Loucy (cell line): ENCODE results near the gene FTCD.

Experiments used
- H2AFZ ChIP-seq: fragments of 200-600 bp; sonication (generic); 2 replicates; pipeline ENCODE4 v1.6.0; 2016; ENCODE audit warnings: antibody characterized with exemption, mild to moderate bottlenecking, low read length, moderate library complexity
- H3F3A ChIP-seq: fragments of 200-600 bp; 2 replicates; pipeline ENCODE4 v1.6.0; 2016; ENCODE audit warnings: antibody characterized with exemption, low read depth, mild to moderate bottlenecking
- H3K27me3 ChIP-seq: fragments of 200-600 bp; sonication (generic); 2 replicates; pipeline ENCODE4 v1.6.1; 2014; ENCODE audit warnings: low read length, mild to moderate bottlenecking; ENCODE audit not compliant: insufficient read depth, poor library complexity, severe bottlenecking
- H3K36me3 ChIP-seq: fragments of 200-600 bp; sonication (generic); 2 replicates; pipeline ENCODE4 v1.6.1; 2016; ENCODE audit warnings: low read length; ENCODE audit not compliant: insufficient read depth
- H3K4me1 ChIP-seq: fragments of 200-600 bp; sonication (generic); 2 replicates; pipeline ENCODE4 v1.5.1; 2014; ENCODE audit warnings: low read length, mild to moderate bottlenecking; ENCODE audit not compliant: insufficient read depth, poor library complexity, severe bottlenecking
- H3K4me2 ChIP-seq: fragments of 200-600 bp; sonication (generic); 2 replicates; pipeline ENCODE4 v1.6.0; 2014; ENCODE audit warnings: antibody characterized with exemption, low read length, low read depth, mild to moderate bottlenecking; ENCODE audit not compliant: poor library complexity, severe bottlenecking
- H3K4me3 ChIP-seq: fragments of 200-600 bp; sonication (generic); 2 replicates; pipeline ENCODE4 v1.5.1; 2014; ENCODE audit warnings: low read length, mild to moderate bottlenecking, mixed read lengths; ENCODE audit not compliant: poor library complexity, severe bottlenecking
- H3K79me2 ChIP-seq: fragments of 200-600 bp; sonication (generic); 2 replicates; pipeline ENCODE4 v1.6.1; 2014; ENCODE audit warnings: low read length; ENCODE audit not compliant: insufficient read depth
- H3K9ac ChIP-seq: fragments of 200-600 bp; sonication (generic); 2 replicates; pipeline ENCODE4 v1.6.0; 2014; ENCODE audit warnings: mild to moderate bottlenecking, low read depth, low read length, moderate library complexity; ENCODE audit not compliant: poor library complexity, severe bottlenecking
- H3K9me2 ChIP-seq: fragments of 200-600 bp; sonication (generic); replicated peaks from 2 replicates; pipeline ENCODE4 v1.6.1; 2016; ENCODE audit warnings: low read depth, low read length, mixed read lengths
- H3K9me3 ChIP-seq: fragments of 200-600 bp; sonication (generic); 2 replicates; pipeline ENCODE4 v1.6.1; 2014; ENCODE audit warnings: mild to moderate bottlenecking, antibody characterized with exemption, low read length, low read depth; ENCODE audit not compliant: insufficient read depth
- H4K20me1 ChIP-seq: fragments of 200-600 bp; sonication (generic); 2 replicates; pipeline ENCODE4 v1.6.0; 2014; ENCODE audit warnings: antibody characterized with exemption, low read length, mild to moderate bottlenecking; ENCODE audit not compliant: insufficient read depth, poor library complexity, severe bottlenecking
- EZH2phosphoT487 ChIP-seq: fragments of 200-600 bp; IDR thresholded peaks from 2 replicates; pipeline ENCODE4 v1.6.1; 2018; ENCODE audit warnings: antibody characterized with exemption, mild to moderate bottlenecking, moderate library complexity, borderline replicate concordance
- TF ChIP-seq, protein P1 (sequence below): fragments of 200-600 bp; sonication (generic); conservative IDR thresholded peaks from 2 replicates; pipeline ENCODE4 v1.5.1; 2014; ENCODE audit warnings: mild to moderate bottlenecking, antibody characterized with exemption, low read length

Gene FTCD, protein sequence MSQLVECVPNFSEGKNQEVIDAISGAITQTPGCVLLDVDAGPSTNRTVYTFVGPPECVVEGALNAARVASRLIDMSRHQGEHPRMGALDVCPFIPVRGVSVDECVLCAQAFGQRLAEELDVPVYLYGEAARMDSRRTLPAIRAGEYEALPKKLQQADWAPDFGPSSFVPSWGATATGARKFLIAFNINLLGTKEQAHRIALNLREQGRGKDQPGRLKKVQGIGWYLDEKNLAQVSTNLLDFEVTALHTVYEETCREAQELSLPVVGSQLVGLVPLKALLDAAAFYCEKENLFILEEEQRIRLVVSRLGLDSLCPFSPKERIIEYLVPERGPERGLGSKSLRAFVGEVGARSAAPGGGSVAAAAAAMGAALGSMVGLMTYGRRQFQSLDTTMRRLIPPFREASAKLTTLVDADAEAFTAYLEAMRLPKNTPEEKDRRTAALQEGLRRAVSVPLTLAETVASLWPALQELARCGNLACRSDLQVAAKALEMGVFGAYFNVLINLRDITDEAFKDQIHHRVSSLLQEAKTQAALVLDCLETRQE

DNA sequence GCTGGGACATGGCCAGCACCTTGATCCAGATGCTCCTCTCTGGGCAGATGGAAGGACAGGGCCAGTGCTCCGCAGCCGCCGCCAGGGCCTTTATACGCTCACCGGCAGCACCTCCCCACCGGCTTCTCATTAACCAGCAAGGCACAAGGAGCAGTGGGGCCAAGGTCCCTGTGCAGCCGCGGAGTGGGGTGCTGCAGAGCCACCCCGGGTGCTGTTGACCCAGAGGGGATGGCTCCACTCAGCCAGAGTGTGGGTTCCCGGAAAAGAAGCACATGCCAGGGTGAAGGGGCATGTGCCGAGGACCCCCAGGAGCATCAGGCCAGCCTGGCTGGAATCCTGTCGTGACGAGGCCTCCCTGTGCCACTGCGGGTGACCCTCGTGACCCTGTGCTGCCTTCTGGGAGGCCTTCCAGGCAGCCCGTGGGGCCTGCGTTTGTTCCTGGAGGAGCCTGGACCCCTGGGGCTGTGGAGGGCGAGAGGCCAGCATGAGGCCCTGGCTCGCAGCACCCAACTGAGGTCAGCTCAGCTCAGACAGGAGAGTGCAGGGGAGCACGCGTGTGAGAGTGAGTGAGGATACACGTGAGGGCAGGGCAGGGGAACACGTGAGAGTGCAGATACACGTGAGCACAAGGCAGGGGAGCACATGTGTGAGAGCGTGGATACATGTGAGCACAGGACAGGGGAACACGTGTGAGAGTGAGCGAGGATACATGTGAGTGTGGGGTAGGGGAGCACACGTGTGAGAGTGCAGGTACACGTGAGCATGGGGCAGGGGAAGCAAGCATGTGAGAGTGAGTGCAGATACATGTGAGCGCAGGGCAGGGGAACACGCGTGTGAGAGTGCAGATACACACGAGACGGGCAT is at the start of gene FTCD:
TSS of gene FTCD (minus strand) at position 66 of the 864 bp plus-strand sequence. CDS start at position 10, 56 bp downstream.
- no peak for TF ChIP-seq EZH2phosphoT487
- TF ChIP-seq, protein P1, sequence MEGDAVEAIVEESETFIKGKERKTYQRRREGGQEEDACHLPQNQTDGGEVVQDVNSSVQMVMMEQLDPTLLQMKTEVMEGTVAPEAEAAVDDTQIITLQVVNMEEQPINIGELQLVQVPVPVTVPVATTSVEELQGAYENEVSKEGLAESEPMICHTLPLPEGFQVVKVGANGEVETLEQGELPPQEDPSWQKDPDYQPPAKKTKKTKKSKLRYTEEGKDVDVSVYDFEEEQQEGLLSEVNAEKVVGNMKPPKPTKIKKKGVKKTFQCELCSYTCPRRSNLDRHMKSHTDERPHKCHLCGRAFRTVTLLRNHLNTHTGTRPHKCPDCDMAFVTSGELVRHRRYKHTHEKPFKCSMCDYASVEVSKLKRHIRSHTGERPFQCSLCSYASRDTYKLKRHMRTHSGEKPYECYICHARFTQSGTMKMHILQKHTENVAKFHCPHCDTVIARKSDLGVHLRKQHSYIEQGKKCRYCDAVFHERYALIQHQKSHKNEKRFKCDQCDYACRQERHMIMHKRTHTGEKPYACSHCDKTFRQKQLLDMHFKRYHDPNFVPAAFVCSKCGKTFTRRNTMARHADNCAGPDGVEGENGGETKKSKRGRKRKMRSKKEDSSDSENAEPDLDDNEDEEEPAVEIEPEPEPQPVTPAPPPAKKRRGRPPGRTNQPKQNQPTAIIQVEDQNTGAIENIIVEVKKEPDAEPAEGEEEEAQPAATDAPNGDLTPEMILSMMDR: no peak
- no peaks in the 10 kb centered on the region for H3K27me3 ChIP-seq
- no peaks in the 10 kb centered on the region for H3F3A ChIP-seq
- H2AFZ ChIP-seq: no peak within 1 kb of the TSS
- H4K20me1 ChIP-seq: no peaks in the 10 kb centered on the region
- no peaks in the 10 kb centered on the region for H3K9me2 ChIP-seq
- H3K79me2 ChIP-seq: no peaks in the 10 kb centered on the region
- H3K9me3 ChIP-seq: no peaks in the 10 kb centered on the region
- H3K4me2 ChIP-seq: no peak within 1 kb of the TSS
- H3K4me1 ChIP-seq: no peaks in the 10 kb centered on the region
- H3K9ac ChIP-seq: no peak within 1 kb of the TSS
- H3K36me3 ChIP-seq: no peaks in the 10 kb centered on the region
- no peak within 1 kb of the TSS for H3K4me3 ChIP-seq

DNA sequence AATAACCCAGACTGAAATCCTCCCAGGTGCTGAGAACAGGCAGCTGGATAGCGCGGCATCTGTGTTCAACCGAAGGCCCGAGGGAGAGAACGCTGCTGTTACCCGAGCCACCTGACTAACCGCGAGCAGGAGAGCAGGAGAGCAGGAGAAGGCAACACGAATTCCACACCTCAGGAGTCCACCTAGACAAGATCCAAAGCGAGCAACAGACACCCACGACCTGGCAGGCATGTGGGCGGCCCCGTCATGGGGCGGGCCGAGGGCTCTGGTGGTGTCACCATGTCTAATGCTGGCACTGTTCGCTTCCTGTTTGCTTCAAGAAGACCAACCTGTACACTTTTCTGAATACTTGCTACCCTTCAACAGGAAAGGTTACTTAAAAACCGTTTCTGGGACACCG is 49.8 kb upstream of the FTCD start:
- Histone ChIP-seq H3F3A (no peaks in the 10 kb centered on the region), H3K36me3 (peaks cover 55% of the 10 kb centered on the region; the same call in 1 of the 2 replicates)

DNA sequence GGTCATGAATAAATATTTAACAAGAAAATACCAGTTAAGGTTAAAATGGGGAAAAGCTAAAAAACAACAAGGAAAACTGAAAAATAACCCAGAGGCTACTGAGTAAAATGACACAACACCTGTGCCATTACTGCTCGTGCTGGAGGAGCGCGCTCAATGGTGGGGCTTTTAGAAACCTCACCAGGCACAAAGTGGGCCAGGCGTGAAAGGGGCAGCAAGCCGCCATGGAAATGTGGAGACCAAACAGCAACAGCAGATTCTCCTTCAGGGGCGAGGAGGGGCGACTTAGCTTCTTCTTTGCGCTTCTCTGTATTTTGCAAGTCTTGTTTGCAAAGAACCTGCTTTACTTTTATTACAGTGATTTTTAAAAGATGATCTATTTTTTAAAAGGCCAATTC is 47.8 kb upstream of the FTCD start:
- H3K27me3 ChIP-seq: no peaks in the 10 kb centered on the region
- no peak overlapping the region for H2AFZ ChIP-seq
- no peaks in the 10 kb centered on the region for H3K4me1 ChIP-seq
- no peaks in the 10 kb centered on the region for H3K79me2 ChIP-seq
- H3F3A ChIP-seq: no peaks in the 10 kb centered on the region
- 0 out of 2 replicates have a peak, but pooled peaks cover 3% of the 10 kb centered on the region for H3K9me3 ChIP-seq
- H4K20me1 ChIP-seq: no peaks in the 10 kb centered on the region
- no peak overlapping the region for H3K9ac ChIP-seq
- H3K4me3 ChIP-seq: no peak overlapping the region
- TF ChIP-seq EZH2phosphoT487: no peak
- TF ChIP-seq, protein P1: no peak
- peaks cover 55% of the 10 kb centered on the region; the same call in 1 of the 2 replicates for H3K36me3 ChIP-seq
- no peaks in the 10 kb centered on the region for H3K9me2 ChIP-seq
- H3K4me2 ChIP-seq: no peak overlapping the region

More for the DNA sequence above, 49.8 kb upstream of the FTCD start:
- Histone ChIP-seq H3K27me3 (no peaks in the 10 kb centered on the region), H3K79me2 (no peaks in the 10 kb centered on the region), H3K9me2 (no peaks in the 10 kb centered on the region), H2AFZ (no peak overlapping the region), H4K20me1 (no peaks in the 10 kb centered on the region), H3K4me2 (no peak overlapping the region), H3K9me3 (no peaks in the 10 kb centered on the region), H3K4me3 (no peak overlapping the region), H3K4me1 (no peaks in the 10 kb centered on the region), H3K9ac (no peak overlapping the region)
- no peak for TF ChIP-seq EZH2phosphoT487
- TF ChIP-seq, protein P1: no peak
